K562 (cell line): ENCODE measurements around the gene PNISR. TPM values are rescaled to one million over a fixed set of nuclear protein-coding genes. Genes with fewer than 3 reads are reported as not detected.

Experiments used
- ETS1 ChIP-seq: conservative IDR thresholded peaks from 2 replicates; pipeline ENCODE4 v1.6.1; 2011; ENCODE audit warnings: low read depth, mild to moderate bottlenecking, low read length; ENCODE audit not compliant: control insufficient read depth
- FOXP4 ChIP-seq: sonication (generic); formaldehyde crosslinking; IDR thresholded peaks from 2 replicates; pipeline ENCODE4 v1.8.0; 2022; ENCODE audit warnings: mild to moderate bottlenecking, missing genetic modification reagents, borderline replicate concordance
- GABPA ChIP-seq: fragments of 200-800 bp; sonication (Bioruptor generic); conservative IDR thresholded peaks from 2 replicates; pipeline ENCODE4 v1.6.1; 2016; ENCODE audit warnings: low read depth, missing genetic modification characterization, missing compliant biosample characterization
- TCF7 ChIP-seq: sonication (generic); IDR thresholded peaks from 2 replicates; pipeline ENCODE4 v1.6.1; 2016; ENCODE audit warnings: antibody characterized with exemption, borderline replicate concordance
- YY1 ChIP-seq, 3 experiments: IDR thresholded peaks; 2 replicates each; pipeline ENCODE4 v1.6.1; 2011; ENCODE audit warnings: low read length in 2 of 3, mild to moderate bottlenecking in 2 of 3, moderate library complexity in 2 of 3, borderline replicate concordance in 1 of 3, control low read depth in 1 of 3, low read depth in 1 of 3; ENCODE audit not compliant: insufficient read depth in 3 of 3, insufficient replicate concordance in 2 of 3, control insufficient read depth in 1 of 3, insufficient read length in 1 of 3; ENCODE audit errors: extremely low read depth in 1 of 3
- ZBTB33 ChIP-seq: sonication (generic); formaldehyde crosslinking; IDR thresholded peaks from 2 replicates; pipeline ENCODE4 v1.8.1; 2023; ENCODE audit warnings: mild to moderate bottlenecking, missing genetic modification reagents
- ZBTB40 ChIP-seq, 2 experiments: fragments of 450-650 bp in 1 of 2; sonication (generic) in 1 of 2; formaldehyde crosslinking in 1 of 2; IDR thresholded peaks; 2 replicates each; pipeline versions ENCODE4 v1.7.1 to v1.9.0; 2016 to 2022; ENCODE audit warnings: inconsistent platforms in 1 of 2, mild to moderate bottlenecking in 1 of 2, missing genetic modification reagents in 1 of 2
- ZNF561 ChIP-seq: fragments of 450-650 bp; formaldehyde crosslinking; conservative IDR thresholded peaks from 2 replicates; pipeline ENCODE4 v1.4.0; 2020; ENCODE audit warnings: mild to moderate bottlenecking, moderate library complexity
- ZNF77 ChIP-seq: fragments of 250-450 bp; sonication (Bioruptor Pico); IDR thresholded peaks from 2 replicates; pipeline ENCODE4 v1.5.0; 2020
- polyA plus RNA-seq, 8 experiments: library from polyadenylated mRNA; depleted of rRNA in 4 of 8; stranded (reverse) in 5 of 8; unstranded in 3 of 8; fragments of >200 nt; fragmentation: Nextera tagmentation in 2 of 8; fragmentation: Illumina TruSeq in 1 of 8; extraction: Ambion mirVana in 2 of 8; extraction: Trizol in 1 of 8; gene quantifications; 2 replicates each; pipeline versions ENCODE4 v1.2.1 to v1.2.3, GENCODE V29; 2011 to 2014; ENCODE audit warnings: inconsistent platforms in 1 of 8, missing spikeins in 1 of 8
- total RNA-seq, 7 experiments: library from RNA; depleted of rRNA in 6 of 7; stranded (reverse); fragments of >200 nt in 6 of 7; fragmentation: Illumina TruSeq in 2 of 7; extraction: Trizol in 2 of 7; gene quantifications; 2 replicates each; pipeline versions ENCODE4 v1.2.1 to v1.2.3, GENCODE V29; 2011 to 2021; ENCODE audit warnings: low replicate concordance in 1 of 7

Gene PNISR
- total and polyA plus RNA-seq, 9 of the 15 experiments (the other 6 are each of a cell fraction or from before 2014, with no cell fraction given): 97.4 to 206 (median 131) TPM

- TF ChIP-seq ZBTB33 (no peak), GABPA (peak; percentile 100), YY1 (IDR thresholded peaks at IDR 0.05; ENCODE audit: borderline replicate concordance in 1 of 3, control insufficient read depth in 1 of 3, extremely low read depth in 1 of 3, insufficient read depth in 3 of 3, insufficient read length in 1 of 3, insufficient replicate concordance in 2 of 3, low read depth in 1 of 3, low read length in 2 of 3) (peak; percentile 89 to 98 (median 97)), ZNF77 (CRISPR knock-in tag) (no peak), TCF7 (no peak), ZBTB40 (IDR thresholded peaks at IDR 0.05) (peak; percentile 99), ZBTB40 (CRISPR knock-in tag; IDR thresholded peaks at IDR 0.05) (no peak), ETS1 (0 out of 2 replicates have a peak, but pooled peaks have one; percentile 41), ZNF561 (CRISPR knock-in tag) (no peak), FOXP4 (CRISPR knock-in tag) (0 out of 2 replicates have a peak, but pooled peaks have one; percentile 18)
These were observed at the start of gene PNISR (continued) for GRCh38 chr6:99424761-99425646.
